Measurements from ENCODE around the gene CFTR. TPM values are rescaled to one million over a fixed set of nuclear protein-coding genes. Genes with fewer than 3 reads are reported as not detected.

Gene CFTR
- total RNA-seq, 1 donor from 2014 or later, result 0.06 TPM

DNA sequence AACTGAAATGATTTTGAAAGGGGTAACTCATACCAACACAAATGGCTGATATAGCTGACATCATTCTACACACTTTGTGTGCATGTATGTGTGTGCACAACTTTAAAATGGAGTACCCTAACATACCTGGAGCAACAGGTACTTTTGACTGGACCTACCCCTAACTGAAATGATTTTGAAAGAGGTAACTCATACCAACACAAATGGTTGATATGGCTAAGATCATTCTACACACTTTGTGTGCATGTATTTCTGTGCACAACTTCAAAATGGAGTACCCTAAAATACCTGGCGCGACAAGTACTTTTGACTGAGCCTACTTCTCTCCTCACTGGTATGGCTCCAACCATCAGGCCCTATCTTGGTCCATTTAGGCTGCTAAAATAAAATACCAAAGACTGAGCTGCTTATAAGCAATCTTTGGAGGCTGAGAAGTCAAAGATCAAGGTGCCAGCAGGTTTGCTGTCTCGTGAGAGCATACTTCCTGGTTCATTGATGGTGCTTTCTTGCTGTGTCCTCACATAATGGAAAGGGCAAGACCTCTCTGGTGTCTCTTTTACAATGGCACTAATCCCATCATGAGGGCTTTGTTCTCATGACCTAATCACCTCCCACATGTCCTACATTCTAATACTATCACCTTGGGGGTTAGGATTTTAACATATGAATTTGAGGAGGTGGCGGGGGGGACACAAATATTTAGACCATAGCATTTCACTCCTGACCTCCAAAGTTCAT, 173.3 kb downstream of the CFTR start:
- peaks cover 13% of the 10 kb centered on the region for H3K9me3 Mint-ChIP-seq
- Histone ChIP-seq H3K79me2 (ENCODE audit: low read depth) (no peaks in the 10 kb centered on the region), H3K9ac (no peak overlapping the region), H2AFZ (replicated peaks) (no peak overlapping the region), H4K20me1 (ENCODE audit: low read depth) (no peaks in the 10 kb centered on the region), H3K36me3 (no peaks in the 10 kb centered on the region), H3K27me3 (peaks cover 26% of the 10 kb centered on the region), H3K4me2 (no peak overlapping the region), H3F3A (ENCODE audit: low read depth) (no peaks in the 10 kb centered on the region), H3K4me1 (peaks cover 8% of the 10 kb centered on the region), H3K4me3 (no peak overlapping the region), H3K9me3 (ENCODE audit: low read depth) (no peaks in the 10 kb centered on the region), H3K27ac (no peak overlapping the region)
- H3K27me3 Mint-ChIP-seq (ENCODE audit: insufficient read depth, low read depth), result peaks cover 11% of the 10 kb centered on the region
- peak; percentile 54 for DNase-seq (ENCODE audit: low spot score)
- peak overlapping the region; percentile 42 for H3K27ac Mint-ChIP-seq
- no peak overlapping the region for H3K4me3 Mint-ChIP-seq
- peaks cover 1% of the 10 kb centered on the region for H3K36me3 Mint-ChIP-seq
- H3K4me1 Mint-ChIP-seq, result peaks cover 11% of the 10 kb centered on the region
- TF ChIP-seq EZH2phosphoT487 (IDR thresholded peaks at IDR 0.05), result peak; percentile 65
- TF ChIP-seq, protein P1, sequence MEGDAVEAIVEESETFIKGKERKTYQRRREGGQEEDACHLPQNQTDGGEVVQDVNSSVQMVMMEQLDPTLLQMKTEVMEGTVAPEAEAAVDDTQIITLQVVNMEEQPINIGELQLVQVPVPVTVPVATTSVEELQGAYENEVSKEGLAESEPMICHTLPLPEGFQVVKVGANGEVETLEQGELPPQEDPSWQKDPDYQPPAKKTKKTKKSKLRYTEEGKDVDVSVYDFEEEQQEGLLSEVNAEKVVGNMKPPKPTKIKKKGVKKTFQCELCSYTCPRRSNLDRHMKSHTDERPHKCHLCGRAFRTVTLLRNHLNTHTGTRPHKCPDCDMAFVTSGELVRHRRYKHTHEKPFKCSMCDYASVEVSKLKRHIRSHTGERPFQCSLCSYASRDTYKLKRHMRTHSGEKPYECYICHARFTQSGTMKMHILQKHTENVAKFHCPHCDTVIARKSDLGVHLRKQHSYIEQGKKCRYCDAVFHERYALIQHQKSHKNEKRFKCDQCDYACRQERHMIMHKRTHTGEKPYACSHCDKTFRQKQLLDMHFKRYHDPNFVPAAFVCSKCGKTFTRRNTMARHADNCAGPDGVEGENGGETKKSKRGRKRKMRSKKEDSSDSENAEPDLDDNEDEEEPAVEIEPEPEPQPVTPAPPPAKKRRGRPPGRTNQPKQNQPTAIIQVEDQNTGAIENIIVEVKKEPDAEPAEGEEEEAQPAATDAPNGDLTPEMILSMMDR (IDR thresholded peaks at IDR 0.05), result no peak
- no peak for TF ChIP-seq EZH2 (IDR thresholded peaks at IDR 0.05)

DNA sequence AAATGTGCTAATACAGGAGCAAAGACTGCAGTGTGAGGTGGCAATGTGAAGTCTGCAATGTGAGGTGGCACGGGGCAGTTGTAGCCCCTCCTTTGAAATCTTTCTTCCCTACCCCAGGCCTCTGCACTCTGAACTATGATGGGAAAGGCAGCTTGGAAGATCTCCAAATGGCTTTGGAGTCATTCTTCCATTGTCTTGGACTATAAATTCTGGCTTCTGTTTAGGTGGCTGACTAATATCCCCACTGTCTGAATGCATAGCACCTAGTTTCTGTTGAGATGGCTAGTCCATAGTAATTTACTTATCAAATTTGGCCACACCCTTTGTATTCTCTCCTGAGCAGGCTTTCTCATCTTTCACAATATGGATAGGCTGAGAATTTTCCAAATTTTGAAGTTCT, 175.0 kb downstream of the CFTR start:
- Histone ChIP-seq H3K79me2 (ENCODE audit: low read depth) (no peaks in the 10 kb centered on the region), H3K27ac (no peak overlapping the region), H3K27me3 (peaks cover 26% of the 10 kb centered on the region), H3K4me3 (no peak overlapping the region), H4K20me1 (ENCODE audit: low read depth) (no peaks in the 10 kb centered on the region), H3K4me2 (no peak overlapping the region), H2AFZ (replicated peaks) (no peak overlapping the region), H3F3A (ENCODE audit: low read depth) (no peaks in the 10 kb centered on the region), H3K9ac (no peak overlapping the region), H3K9me3 (ENCODE audit: low read depth) (no peaks in the 10 kb centered on the region), H3K36me3 (no peaks in the 10 kb centered on the region), H3K4me1 (peaks cover 8% of the 10 kb centered on the region)
- H3K27ac Mint-ChIP-seq, result peak overlapping the region; percentile 70
- peaks cover 13% of the 10 kb centered on the region for H3K9me3 Mint-ChIP-seq
- H3K4me1 Mint-ChIP-seq, result peaks cover 11% of the 10 kb centered on the region
- H3K27me3 Mint-ChIP-seq (ENCODE audit: insufficient read depth, low read depth), result peaks cover 11% of the 10 kb centered on the region
- no peak overlapping the region for H3K4me3 Mint-ChIP-seq
- DNase-seq (ENCODE audit: low spot score), result no peak
- TF ChIP-seq, protein P1 (IDR thresholded peaks at IDR 0.05), result no peak
- TF ChIP-seq EZH2 (IDR thresholded peaks at IDR 0.05) (no peak), EZH2phosphoT487 (IDR thresholded peaks at IDR 0.05) (no peak)
- peaks cover 1% of the 10 kb centered on the region for H3K36me3 Mint-ChIP-seq

DNA sequence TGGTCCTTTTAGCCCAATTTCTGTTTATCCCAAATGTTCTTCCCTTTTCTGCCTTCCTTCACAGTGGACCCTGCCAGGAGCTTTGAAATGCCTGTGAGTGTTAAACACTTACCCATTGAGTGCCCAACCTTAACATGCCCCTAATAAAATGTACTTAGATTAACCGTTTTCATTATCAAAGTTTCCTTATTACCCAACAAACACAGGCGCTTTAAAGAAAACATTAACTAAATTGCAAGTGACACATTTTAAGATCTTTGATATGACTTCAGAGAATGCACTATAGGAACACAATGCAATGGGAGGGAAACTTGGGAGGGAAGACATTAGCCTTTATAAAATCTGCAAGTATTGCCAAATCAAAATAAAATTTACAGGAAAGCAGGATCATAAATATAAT, 177.0 kb downstream of the CFTR start:
- no peak overlapping the region for H3K9ac ChIP-seq
- no peak overlapping the region for H3K4me3 ChIP-seq
- no peak overlapping the region for H3K27ac ChIP-seq
- DNase-seq (ENCODE audit: low spot score), result no peak
- Mint-ChIP-seq H3K9me3 (peaks cover 13% of the 10 kb centered on the region), H3K4me3 (no peak overlapping the region), H3K36me3 (peaks cover 1% of the 10 kb centered on the region), H3K27ac (no peak overlapping the region), H3K27me3 (ENCODE audit: insufficient read depth, low read depth) (peaks cover 11% of the 10 kb centered on the region), H3K4me1 (peaks cover 11% of the 10 kb centered on the region)
- peaks cover 8% of the 10 kb centered on the region for H3K4me1 ChIP-seq
- H4K20me1 ChIP-seq (ENCODE audit: low read depth), result no peaks in the 10 kb centered on the region
- TF ChIP-seq, protein P1 (IDR thresholded peaks at IDR 0.05), result no peak
- no peak for TF ChIP-seq EZH2 (IDR thresholded peaks at IDR 0.05)
- no peak for TF ChIP-seq EZH2phosphoT487 (IDR thresholded peaks at IDR 0.05)
- no peak overlapping the region for H3K4me2 ChIP-seq
- H3K79me2 ChIP-seq (ENCODE audit: low read depth), result no peaks in the 10 kb centered on the region
- H3K36me3 ChIP-seq, result no peaks in the 10 kb centered on the region
- H2AFZ ChIP-seq (replicated peaks), result no peak overlapping the region
- peaks cover 26% of the 10 kb centered on the region for H3K27me3 ChIP-seq
- H3K9me3 ChIP-seq (ENCODE audit: low read depth), result no peaks in the 10 kb centered on the region
- no peaks in the 10 kb centered on the region for H3F3A ChIP-seq (ENCODE audit: low read depth)

All from neural progenitor cell (in vitro differentiated cells).